Measurements from ENCODE around the gene CHML.

CHML gene

GRCh38 chr1:241636291-241636690, 3.9 kb downstream of the CHML start:
- no peak for TF ChIP-seq CTCF (IDR thresholded peaks at IDR 0.05; ENCODE audit: control insufficient read depth, insufficient read depth, low read depth, low read length, missing control alignments)
- H3K4me3 ChIP-seq (ENCODE audit: control insufficient read depth, low read depth, low read length), result no peak overlapping the region
- no peak for DNase-seq (ENCODE audit: low read depth)

- DNase-seq (ENCODE audit: low read depth), result no peak
- H3K4me3 ChIP-seq (ENCODE audit: control insufficient read depth, low read depth, low read length), result no peak overlapping the region
- TF ChIP-seq CTCF (IDR thresholded peaks at IDR 0.05; ENCODE audit: control insufficient read depth, insufficient read depth, low read depth, low read length, missing control alignments), result no peak
Measured at GRCh38 chr1:241635556-241636152, 4.5 kb downstream of the CHML start.

- no peak overlapping the region for H3K4me3 ChIP-seq (ENCODE audit: control insufficient read depth, low read depth, low read length)
- TF ChIP-seq CTCF (IDR thresholded peaks at IDR 0.05; ENCODE audit: control insufficient read depth, insufficient read depth, low read depth, low read length, missing control alignments), result no peak
- no peak for DNase-seq (ENCODE audit: low read depth)
Measured at GRCh38 chr1:241632987-241633386, 7.2 kb downstream of the CHML start.

- no peak overlapping the region for H3K4me3 ChIP-seq (ENCODE audit: control insufficient read depth, low read depth, low read length)
- DNase-seq (ENCODE audit: low read depth), result no peak
- no peak for TF ChIP-seq CTCF (IDR thresholded peaks at IDR 0.05; ENCODE audit: control insufficient read depth, insufficient read depth, low read depth, low read length, missing control alignments)
Measured at GRCh38 chr1:241631674-241632073, 8.5 kb downstream of the CHML start.

- H3K4me3 ChIP-seq (ENCODE audit: control insufficient read depth, low read depth, low read length), result no peak overlapping the region
- TF ChIP-seq CTCF (IDR thresholded peaks at IDR 0.05; ENCODE audit: control insufficient read depth, insufficient read depth, low read depth, low read length, missing control alignments), result no peak
- DNase-seq (ENCODE audit: low read depth), result no peak
Measured at GRCh38 chr1:241630899-241631298, 9.3 kb downstream of the CHML start.

- no peak overlapping the region for H3K4me3 ChIP-seq (ENCODE audit: control insufficient read depth, low read depth, low read length)
- no peak for TF ChIP-seq CTCF (IDR thresholded peaks at IDR 0.05; ENCODE audit: control insufficient read depth, insufficient read depth, low read depth, low read length, missing control alignments)
- DNase-seq (ENCODE audit: low read depth), result no peak
Measured at GRCh38 chr1:241630476-241630875, 9.7 kb downstream of the CHML start.

GRCh38 chr1:241630005-241630404, 10.2 kb downstream of the CHML start:
- TF ChIP-seq CTCF (IDR thresholded peaks at IDR 0.05; ENCODE audit: control insufficient read depth, insufficient read depth, low read depth, low read length, missing control alignments), result no peak
- DNase-seq (ENCODE audit: low read depth), result no peak
- no peak overlapping the region for H3K4me3 ChIP-seq (ENCODE audit: control insufficient read depth, low read depth, low read length)

Data from AG09309 (cell line).